NT2/D1 (cell line): ENCODE results near the gene GTF2A2.

Experiments
- SUZ12 ChIP-seq: IDR thresholded peaks from 2 replicates; pipeline ENCODE4 v1.6.1; 2011; ENCODE audit not compliant: insufficient read length, insufficient read depth; ENCODE audit errors: extremely low read depth
- YY1 ChIP-seq: IDR thresholded peaks from 2 replicates; pipeline ENCODE4 v1.6.1; 2011; ENCODE audit not compliant: insufficient read length, insufficient read depth
- ZNF274 ChIP-seq: IDR thresholded peaks from 2 replicates; pipeline ENCODE4 v1.6.1; 2011; ENCODE audit warnings: mild to moderate bottlenecking, low read depth, low read length

DNA sequence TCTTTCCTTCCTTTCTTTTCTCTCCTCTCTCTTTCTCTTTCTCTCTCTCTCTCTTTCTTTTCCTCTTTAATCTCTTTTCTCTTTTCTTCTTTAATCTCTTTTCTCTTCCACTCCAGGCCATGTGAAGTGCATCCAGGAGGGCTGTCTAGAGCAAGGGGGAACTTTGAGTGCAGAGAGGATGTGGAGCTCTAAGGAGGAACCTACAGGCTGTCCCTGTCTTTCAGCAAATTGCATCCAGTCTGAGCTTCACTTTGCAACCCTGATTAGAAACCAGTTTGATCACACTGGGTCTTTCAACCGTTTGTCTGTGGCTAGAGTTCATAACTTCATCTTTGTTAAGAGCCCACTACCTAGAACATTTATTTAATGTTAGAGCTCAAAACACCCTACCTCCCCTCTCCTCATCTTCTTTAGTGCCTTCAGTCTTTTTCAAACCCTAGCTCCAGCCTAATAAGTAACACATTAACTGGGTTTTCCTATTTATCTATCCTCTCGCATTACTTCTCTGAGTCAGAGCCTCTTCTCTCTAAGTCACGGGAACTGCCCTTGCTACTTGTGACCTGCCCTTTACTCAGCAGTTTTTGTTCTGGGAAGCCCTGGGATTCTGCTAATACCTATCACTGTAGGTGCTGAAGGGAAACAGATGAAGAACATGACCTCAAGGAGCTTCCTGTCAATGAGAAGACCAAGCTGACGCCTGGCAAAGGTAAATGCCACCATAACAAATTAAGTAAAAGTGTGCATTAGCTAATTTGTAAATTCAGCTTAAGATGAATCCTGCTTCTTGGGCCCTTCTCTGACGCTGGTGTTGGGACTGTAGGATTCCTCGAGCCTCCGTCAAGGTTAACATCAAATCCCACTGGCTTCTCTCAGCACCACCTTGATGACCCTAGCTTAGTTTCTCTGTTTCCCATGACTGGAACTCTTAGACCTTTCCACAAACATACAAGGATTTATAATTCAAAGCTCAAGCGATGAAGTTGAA is 45.7 kb downstream of the GTF2A2 start, which contains the start of gene GCNT3:
- TF ChIP-seq YY1 (no peak), SUZ12 (no peak), ZNF274 (no peak)
